Measurements from ENCODE around the gene TDRD15. TPM values are rescaled to one million over a fixed set of nuclear protein-coding genes. Genes with fewer than 3 reads are reported as not detected.

The TDRD15 gene
- total and polyA plus RNA-seq, 12 donors = 0.11 TPM; not detected in 11

DNA sequence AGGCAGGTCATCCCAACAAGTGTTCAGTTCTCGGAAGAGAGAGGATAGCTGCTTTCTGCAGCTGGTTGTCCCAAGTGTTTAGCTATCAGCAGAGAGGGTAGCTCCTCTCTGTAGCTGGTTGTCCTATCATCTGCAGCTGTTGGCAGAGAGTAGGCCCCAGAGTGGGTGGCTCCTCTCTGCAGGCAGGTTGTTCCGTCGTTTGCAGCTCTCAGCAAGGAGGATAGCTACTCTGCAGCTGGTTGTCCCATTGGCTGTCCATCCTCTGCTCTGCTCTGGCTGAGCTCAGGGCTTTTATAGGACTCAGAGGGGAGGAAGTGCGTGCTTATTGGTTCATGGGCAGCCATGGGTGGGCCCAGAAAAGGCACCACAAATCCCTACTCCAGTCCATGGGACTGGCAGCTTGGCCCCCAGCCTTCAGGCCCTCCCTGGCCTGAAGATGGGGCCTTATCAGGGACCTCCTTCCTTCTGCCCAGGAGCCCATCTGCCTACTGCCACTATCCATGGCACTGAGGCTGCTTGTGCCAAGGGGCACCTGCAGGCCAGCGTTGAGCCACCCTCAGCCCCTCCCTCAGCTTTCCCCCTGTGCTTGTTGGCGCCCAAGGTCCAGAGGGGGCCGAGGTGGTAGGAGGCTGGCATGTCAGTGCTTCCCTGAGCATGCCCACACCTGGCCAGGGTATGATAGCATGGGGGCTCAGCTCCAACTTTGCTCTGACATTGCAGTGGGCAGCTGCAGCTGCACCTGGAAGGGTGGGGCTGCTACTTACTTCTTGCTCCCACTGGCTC, 38.3 kb downstream of the TDRD15 start:
- intact Hi-C loops (cut with DNase I) = no loop called here
- no peaks in the 10 kb centered on the region for H3K9me3 ChIP-seq (replicated peaks in 1 of 3)
- no peak overlapping the region for H3K27ac ChIP-seq
- no peak for DNase-seq
- H3K4me3 ChIP-seq = no peak overlapping the region
- WGBS, 4 donors = 72 to 88% (median 87%) methylated on average over 1 to 7 of the region's 7 CpGs
- no peaks in the 10 kb centered on the region for H3K27me3 ChIP-seq
- TF ChIP-seq, protein P1, sequence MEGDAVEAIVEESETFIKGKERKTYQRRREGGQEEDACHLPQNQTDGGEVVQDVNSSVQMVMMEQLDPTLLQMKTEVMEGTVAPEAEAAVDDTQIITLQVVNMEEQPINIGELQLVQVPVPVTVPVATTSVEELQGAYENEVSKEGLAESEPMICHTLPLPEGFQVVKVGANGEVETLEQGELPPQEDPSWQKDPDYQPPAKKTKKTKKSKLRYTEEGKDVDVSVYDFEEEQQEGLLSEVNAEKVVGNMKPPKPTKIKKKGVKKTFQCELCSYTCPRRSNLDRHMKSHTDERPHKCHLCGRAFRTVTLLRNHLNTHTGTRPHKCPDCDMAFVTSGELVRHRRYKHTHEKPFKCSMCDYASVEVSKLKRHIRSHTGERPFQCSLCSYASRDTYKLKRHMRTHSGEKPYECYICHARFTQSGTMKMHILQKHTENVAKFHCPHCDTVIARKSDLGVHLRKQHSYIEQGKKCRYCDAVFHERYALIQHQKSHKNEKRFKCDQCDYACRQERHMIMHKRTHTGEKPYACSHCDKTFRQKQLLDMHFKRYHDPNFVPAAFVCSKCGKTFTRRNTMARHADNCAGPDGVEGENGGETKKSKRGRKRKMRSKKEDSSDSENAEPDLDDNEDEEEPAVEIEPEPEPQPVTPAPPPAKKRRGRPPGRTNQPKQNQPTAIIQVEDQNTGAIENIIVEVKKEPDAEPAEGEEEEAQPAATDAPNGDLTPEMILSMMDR (IDR thresholded peaks at IDR 0.05) = no peak
- no peak for TF ChIP-seq POLR2A (IDR thresholded peaks at IDR 0.05)
- H3K4me1 ChIP-seq (replicated peaks in 1 of 2) = no peaks in the 10 kb centered on the region
- H3K36me3 ChIP-seq (replicated peaks in 1 of 2) = no peaks in the 10 kb centered on the region

DNA sequence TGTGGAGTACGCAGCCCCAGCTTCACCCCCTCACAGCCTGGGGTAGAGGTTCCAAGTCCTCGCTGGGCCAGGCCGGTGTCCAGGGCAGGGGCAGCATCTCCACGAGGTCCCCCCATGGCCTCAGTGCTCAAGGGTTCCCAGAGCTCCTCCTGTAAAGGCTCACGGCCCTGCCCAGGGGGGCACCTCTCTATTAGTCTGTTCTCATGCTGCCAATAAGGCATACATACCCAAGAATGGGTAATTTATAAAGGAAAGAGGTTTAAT, 38.8 kb downstream of the TDRD15 start:
- 0 to 80% (median 74%) methylated on average over 1 to 5 of the region's 5 CpGs for WGBS, 4 donors

DNA sequence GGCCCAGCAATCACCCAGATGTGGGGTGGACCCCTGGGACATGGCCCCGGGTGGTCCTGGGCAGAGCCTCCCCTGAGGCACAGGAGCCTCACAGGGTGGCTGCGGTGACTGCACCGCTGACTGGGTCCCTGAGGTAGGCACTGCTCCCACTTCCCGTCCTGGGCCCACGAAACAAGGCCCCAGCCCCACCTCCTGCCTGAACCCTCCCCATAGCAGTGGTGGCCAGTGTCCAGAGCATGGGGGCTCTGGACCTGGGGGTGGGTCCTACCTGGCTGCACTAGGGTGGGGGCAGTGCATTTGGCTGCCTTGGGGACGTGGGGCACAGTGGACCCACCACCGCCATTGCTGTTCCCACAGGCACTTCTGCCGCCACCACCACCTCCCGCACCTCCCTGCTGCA, 39.4 kb downstream of the TDRD15 start:
- H3K27ac ChIP-seq = no peak overlapping the region
- no peak for DNase-seq
- intact Hi-C loops (cut with DNase I) = no loop called here
- TF ChIP-seq, protein P1 (IDR thresholded peaks at IDR 0.05) = no peak
- TF ChIP-seq POLR2A (IDR thresholded peaks at IDR 0.05) = no peak
- no peaks in the 10 kb centered on the region for H3K4me1 ChIP-seq (replicated peaks in 1 of 2)
- H3K36me3 ChIP-seq (replicated peaks in 1 of 2) = no peaks in the 10 kb centered on the region
- 89 to 100% (median 94%) methylated on average over 4 to 9 of the region's 9 CpGs for WGBS, 4 donors
- no peaks in the 10 kb centered on the region for H3K27me3 ChIP-seq
- no peaks in the 10 kb centered on the region for H3K9me3 ChIP-seq (replicated peaks in 1 of 3)
- H3K4me3 ChIP-seq = no peak overlapping the region

More for the DNA sequence above, 38.8 kb downstream of the TDRD15 start:
- TF ChIP-seq POLR2A (IDR thresholded peaks at IDR 0.05) = no peak
- TF ChIP-seq, protein P1 (IDR thresholded peaks at IDR 0.05) = no peak
- Histone ChIP-seq H3K27ac (no peak overlapping the region), H3K27me3 (no peaks in the 10 kb centered on the region), H3K9me3 (replicated peaks in 1 of 3) (no peaks in the 10 kb centered on the region), H3K36me3 (replicated peaks in 1 of 2) (no peaks in the 10 kb centered on the region), H3K4me1 (replicated peaks in 1 of 2) (no peaks in the 10 kb centered on the region), H3K4me3 (no peak overlapping the region)
- intact Hi-C loops (cut with DNase I) = no loop called here
- no peak for DNase-seq

DNA sequence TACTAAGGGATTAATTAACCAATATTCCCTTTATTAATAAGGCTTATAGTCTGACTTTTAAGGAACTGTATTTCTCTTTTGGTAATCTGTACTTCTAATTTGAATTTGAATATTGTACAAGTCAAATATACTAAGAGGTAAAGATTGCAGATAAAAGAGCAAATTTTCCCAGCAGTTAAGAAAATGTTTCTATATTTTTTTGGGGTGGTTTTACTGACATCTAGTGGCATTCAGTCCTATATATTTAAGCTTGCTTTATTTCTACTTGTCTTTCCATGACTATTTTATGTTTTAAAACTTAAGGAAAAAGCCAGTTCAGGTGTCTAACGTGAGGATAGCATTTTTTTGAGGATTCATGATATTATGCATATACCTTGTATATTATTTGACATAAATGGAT, 41.6 kb downstream of the TDRD15 start:
- intact Hi-C loops (cut with DNase I) = no loop called here
- WGBS, 4 donors = 4 to 16% (median 12%) methylated on average over 1 of the region's 1 CpG
- Histone ChIP-seq H3K27me3 (no peaks in the 10 kb centered on the region), H3K27ac (no peak overlapping the region), H3K4me3 (no peak overlapping the region), H3K9me3 (replicated peaks in 1 of 3) (no peaks in the 10 kb centered on the region), H3K4me1 (replicated peaks in 1 of 2) (no peaks in the 10 kb centered on the region), H3K36me3 (replicated peaks in 1 of 2) (no peaks in the 10 kb centered on the region)
- TF ChIP-seq, protein P1 (IDR thresholded peaks at IDR 0.05) = no peak
- TF ChIP-seq POLR2A (IDR thresholded peaks at IDR 0.05) = no peak
- no peak for DNase-seq
